ENCODE results near the gene C3orf18. TPM values are rescaled to one million over a fixed set of nuclear protein-coding genes. Genes with fewer than 3 reads are reported as not detected.

C3orf18 gene
- total RNA-seq, 1 donor from 2014 or later, result 10.8 TPM

DNA sequence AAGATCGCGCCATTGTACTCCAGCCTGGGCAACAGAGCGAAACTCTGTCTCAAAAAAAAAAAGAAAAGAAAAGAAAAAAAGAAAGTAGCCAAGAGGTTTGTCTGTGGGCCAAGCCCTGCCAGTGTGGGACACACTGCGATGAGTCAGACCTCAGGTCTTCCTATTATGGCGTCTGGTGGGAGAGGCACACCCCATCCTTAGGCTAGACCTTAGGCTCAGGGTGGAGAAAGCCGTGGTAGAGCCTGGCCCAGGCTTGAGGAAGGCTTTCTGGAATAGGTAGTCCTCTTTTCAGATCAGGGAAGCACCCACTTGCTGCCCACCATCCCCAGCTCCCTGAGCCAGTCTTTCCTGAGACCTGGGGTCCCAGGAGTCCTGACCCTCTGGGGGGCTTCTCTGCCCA, 7.8 kb upstream of the C3orf18 start:
- no peak for DNase-seq (ENCODE audit: extremely low spot score in 2 of 2)
- H3K4me1 ChIP-seq, result peaks cover 24% of the 10 kb centered on the region
- H3K27me3 ChIP-seq, result no peaks in the 10 kb centered on the region
- intact Hi-C loops (cut with DNase I), result no loop called here
- TF ChIP-seq, protein P1, sequence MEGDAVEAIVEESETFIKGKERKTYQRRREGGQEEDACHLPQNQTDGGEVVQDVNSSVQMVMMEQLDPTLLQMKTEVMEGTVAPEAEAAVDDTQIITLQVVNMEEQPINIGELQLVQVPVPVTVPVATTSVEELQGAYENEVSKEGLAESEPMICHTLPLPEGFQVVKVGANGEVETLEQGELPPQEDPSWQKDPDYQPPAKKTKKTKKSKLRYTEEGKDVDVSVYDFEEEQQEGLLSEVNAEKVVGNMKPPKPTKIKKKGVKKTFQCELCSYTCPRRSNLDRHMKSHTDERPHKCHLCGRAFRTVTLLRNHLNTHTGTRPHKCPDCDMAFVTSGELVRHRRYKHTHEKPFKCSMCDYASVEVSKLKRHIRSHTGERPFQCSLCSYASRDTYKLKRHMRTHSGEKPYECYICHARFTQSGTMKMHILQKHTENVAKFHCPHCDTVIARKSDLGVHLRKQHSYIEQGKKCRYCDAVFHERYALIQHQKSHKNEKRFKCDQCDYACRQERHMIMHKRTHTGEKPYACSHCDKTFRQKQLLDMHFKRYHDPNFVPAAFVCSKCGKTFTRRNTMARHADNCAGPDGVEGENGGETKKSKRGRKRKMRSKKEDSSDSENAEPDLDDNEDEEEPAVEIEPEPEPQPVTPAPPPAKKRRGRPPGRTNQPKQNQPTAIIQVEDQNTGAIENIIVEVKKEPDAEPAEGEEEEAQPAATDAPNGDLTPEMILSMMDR (IDR thresholded peaks at IDR 0.05), result no peak
- no peak for TF ChIP-seq POLR2AphosphoS5 (IDR thresholded peaks at IDR 0.05; ENCODE audit: insufficient read depth in 1 of 2, low read depth in 1 of 2)
- no peaks in the 10 kb centered on the region for H3K9me3 ChIP-seq
- peaks cover 0 to 18% of the 10 kb centered on the region in 2 donors for H3K36me3 ChIP-seq
- peak overlapping the region; percentile 5 for H3K27ac ChIP-seq
- H3K4me3 ChIP-seq, result no peak overlapping the region

DNA sequence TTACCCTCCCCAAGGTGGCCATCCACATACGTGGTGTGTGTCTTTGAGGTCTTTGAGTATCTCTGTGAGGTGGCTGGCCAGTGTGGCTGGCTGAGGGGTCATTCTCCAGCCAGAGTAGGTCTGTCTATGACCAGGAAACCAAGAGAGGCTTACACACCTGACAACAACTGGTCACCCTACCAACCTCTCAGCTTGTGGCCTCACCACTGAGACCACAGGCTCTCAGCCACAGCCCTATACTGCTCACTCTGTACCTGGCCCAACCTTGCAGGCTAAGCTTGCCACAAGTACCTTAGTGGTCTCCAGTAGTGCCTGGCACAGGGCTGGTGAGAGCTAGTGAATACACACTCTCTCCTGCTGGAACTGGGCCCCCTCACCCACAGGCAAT, 6.9 kb upstream of the C3orf18 start:
- no peaks in the 10 kb centered on the region for H3K9me3 ChIP-seq
- no peak for DNase-seq (ENCODE audit: extremely low spot score in 2 of 2)
- intact Hi-C loops (cut with DNase I), result no loop called here
- H3K4me3 ChIP-seq, result no peak overlapping the region
- H3K27me3 ChIP-seq, result no peaks in the 10 kb centered on the region
- TF ChIP-seq, protein P1 (IDR thresholded peaks at IDR 0.05), result no peak
- TF ChIP-seq POLR2AphosphoS5 (IDR thresholded peaks at IDR 0.05; ENCODE audit: insufficient read depth in 1 of 2, low read depth in 1 of 2) (no peak), POLR2A (IDR thresholded peaks at IDR 0.05) (no peak)
- H3K27ac ChIP-seq, result no peak overlapping the region
- peaks cover 33% of the 10 kb centered on the region for H3K4me1 ChIP-seq
- peaks cover 0 to 12% of the 10 kb centered on the region in 2 donors for H3K36me3 ChIP-seq

DNA sequence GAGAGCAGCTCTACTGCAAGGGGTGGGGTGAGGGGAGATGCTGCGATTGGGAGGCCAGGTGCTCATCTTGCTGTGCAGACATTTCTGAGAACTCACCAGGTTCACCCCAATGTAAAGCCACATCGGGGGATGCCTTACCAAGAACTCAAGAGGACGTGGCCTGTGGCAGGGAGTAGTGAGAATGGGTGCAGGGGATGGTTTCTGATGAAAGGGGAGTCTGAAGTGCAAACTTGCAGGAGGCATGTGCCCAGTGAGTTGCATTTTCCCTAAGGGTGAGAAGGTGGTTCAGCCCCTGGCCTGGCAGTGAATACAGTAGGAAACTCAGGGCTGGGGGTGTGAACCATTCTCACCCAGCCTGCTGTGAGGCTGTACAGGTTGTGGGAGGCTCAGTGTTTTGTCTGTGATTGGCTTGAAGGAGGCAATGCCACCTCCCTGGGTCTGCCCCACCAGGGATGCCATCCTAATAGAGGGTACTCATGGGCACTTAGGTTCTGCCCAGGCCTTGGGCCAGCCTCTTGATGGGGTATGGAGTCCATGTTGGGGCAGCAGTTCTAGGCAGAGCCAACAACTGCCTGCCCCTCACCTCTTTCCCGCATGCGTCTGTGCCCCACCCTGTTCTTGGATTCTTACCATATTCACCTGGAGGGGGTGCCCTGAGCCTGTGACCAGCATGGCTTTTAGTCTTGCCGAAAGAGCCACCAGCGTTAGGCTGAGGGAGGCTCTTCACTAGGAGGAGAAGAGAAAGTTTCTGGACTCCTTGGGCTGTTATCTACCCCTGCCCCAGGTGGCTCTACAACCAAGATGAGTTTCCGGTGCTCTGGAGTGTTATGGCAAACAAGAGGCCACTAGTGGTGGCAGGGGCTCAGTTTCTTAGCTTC, 6.3 kb upstream of the C3orf18 start:
- H3K9me3 ChIP-seq, result no peaks in the 10 kb centered on the region
- DNase-seq (ENCODE audit: extremely low spot score in 2 of 2), result no peak
- no peaks in the 10 kb centered on the region for H3K27me3 ChIP-seq
- no peak overlapping the region for H3K4me3 ChIP-seq
- H3K27ac ChIP-seq, result no peak overlapping the region
- TF ChIP-seq, protein P1 (IDR thresholded peaks at IDR 0.05), result no peak
- no peak for TF ChIP-seq POLR2A (IDR thresholded peaks at IDR 0.05)
- no peak for TF ChIP-seq POLR2AphosphoS5 (IDR thresholded peaks at IDR 0.05; ENCODE audit: insufficient read depth in 1 of 2, low read depth in 1 of 2)
- H3K4me1 ChIP-seq, result peaks cover 33% of the 10 kb centered on the region
- intact Hi-C loops (cut with DNase I), result no loop called here
- H3K36me3 ChIP-seq, result peaks cover 0 to 8% of the 10 kb centered on the region in 2 donors

DNA sequence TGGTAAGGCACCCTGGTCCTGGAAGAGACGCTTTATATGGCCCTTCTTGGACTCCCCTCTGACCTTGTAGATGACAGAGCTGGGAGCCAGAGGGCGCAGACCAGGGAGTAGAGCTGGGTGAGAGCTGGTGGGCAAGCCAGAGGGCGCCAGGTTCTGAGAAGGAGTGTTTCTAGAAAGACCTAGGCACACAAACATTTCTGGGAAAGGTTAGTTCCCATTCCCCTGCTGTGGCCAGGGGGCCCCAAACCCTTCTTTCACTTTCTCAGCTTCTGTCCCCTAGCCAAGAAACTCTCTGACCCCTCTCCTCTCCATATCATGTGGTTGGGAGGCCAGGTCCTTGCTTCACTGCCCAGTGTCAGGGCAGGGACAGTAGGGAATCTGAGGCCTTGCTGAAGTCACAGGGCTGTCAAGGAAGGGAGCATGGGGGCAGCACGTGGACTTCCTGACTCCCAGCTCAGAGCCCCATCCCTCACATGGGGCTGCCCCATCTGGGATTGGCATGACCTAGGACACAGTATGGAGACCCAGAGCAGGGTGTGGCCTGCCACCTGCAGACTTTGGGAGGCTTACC, 5.3 kb upstream of the C3orf18 start:
- no peak overlapping the region for H3K27ac ChIP-seq
- TF ChIP-seq POLR2AphosphoS5 (IDR thresholded peaks at IDR 0.05; ENCODE audit: insufficient read depth in 1 of 2, low read depth in 1 of 2) (no peak), POLR2A (IDR thresholded peaks at IDR 0.05) (no peak)
- TF ChIP-seq, protein P1 (IDR thresholded peaks at IDR 0.05), result no peak
- H3K4me1 ChIP-seq, result peaks cover 43% of the 10 kb centered on the region
- no peaks in the 10 kb centered on the region for H3K27me3 ChIP-seq
- peaks cover 0 to 8% of the 10 kb centered on the region in 2 donors for H3K36me3 ChIP-seq
- no peak for DNase-seq (ENCODE audit: extremely low spot score in 2 of 2)
- no peak overlapping the region for H3K4me3 ChIP-seq
- no peaks in the 10 kb centered on the region for H3K9me3 ChIP-seq
- intact Hi-C loops (cut with DNase I), result no loop called here

DNA sequence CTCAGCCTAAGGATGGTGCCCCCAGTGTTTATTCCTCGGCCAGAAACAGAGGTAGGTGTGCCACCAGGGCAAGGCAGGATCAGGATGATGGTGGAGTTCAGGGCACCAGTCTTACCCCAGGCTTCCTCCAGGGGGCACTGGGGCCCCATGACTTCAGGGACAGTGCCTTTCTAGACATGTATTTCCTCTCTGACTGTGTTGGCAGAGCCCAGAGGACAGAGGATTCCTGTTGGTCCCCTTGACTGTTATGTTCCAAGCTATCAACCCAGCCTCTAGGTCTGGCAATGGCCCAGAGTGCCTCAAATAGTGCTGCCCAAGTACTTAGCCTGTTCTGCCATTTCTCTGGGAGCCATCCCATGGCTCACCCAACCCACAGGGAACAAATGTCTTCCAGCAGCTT, 4.6 kb upstream of the C3orf18 start:
- peaks cover 0 to 8% of the 10 kb centered on the region in 2 donors for H3K36me3 ChIP-seq

More for the DNA sequence above, 4.6 kb upstream of the C3orf18 start:
- H3K4me1 ChIP-seq, result peaks cover 48% of the 10 kb centered on the region
- H3K27ac ChIP-seq, result no peak overlapping the region
- intact Hi-C loops (cut with DNase I), result no loop called here
- no peaks in the 10 kb centered on the region for H3K27me3 ChIP-seq
- H3K9me3 ChIP-seq, result no peaks in the 10 kb centered on the region
- H3K4me3 ChIP-seq, result no peak overlapping the region
- TF ChIP-seq POLR2A (IDR thresholded peaks at IDR 0.05), result no peak
- peak in 1 of 2 donors; percentile 51 for TF ChIP-seq POLR2AphosphoS5 (IDR thresholded peaks at IDR 0.05; ENCODE audit: insufficient read depth in 1 of 2, low read depth in 1 of 2)
- TF ChIP-seq, protein P1 (IDR thresholded peaks at IDR 0.05), result peak; percentile 91 to 94 (median 94)
- no peak for DNase-seq (ENCODE audit: extremely low spot score in 2 of 2)

Data from vagina (tissue), 2 donors.